ENCODE results near the gene TMEM171.

Gene TMEM171

DNA sequence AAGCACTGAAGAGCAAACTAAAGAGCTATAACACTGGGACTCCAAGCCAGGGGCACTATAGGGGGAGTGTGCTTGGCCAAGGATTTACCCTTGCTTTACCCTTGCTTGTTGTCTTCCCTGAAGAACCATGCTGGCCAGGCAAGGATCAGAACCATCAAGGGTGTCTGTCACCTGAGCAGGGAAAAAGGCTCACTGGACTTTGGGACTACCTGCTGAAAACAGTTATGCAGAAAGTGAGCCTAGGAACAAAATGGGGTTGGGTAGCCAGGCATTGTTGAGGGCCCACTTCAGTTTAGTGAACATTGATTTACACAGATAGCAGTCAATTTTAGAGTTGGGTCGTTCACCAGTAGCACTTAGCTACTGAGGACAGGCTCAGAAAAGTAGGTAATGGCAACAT lies 8.0 kb upstream of the TMEM171 start:
- Mint-ChIP-seq H3K9me3 (no peaks in the 10 kb centered on the region), H3K27me3 (ENCODE audit: low read depth) (peaks cover 42% of the 10 kb centered on the region), H3K4me1 (ENCODE audit: low read depth) (no peaks in the 10 kb centered on the region), H3K36me3 (ENCODE audit: low read depth) (no peaks in the 10 kb centered on the region), H3K27ac (no peak overlapping the region), H3K4me3 (no peak overlapping the region)
- DNase-seq (ENCODE audit: low spot score), result no peak

DNA sequence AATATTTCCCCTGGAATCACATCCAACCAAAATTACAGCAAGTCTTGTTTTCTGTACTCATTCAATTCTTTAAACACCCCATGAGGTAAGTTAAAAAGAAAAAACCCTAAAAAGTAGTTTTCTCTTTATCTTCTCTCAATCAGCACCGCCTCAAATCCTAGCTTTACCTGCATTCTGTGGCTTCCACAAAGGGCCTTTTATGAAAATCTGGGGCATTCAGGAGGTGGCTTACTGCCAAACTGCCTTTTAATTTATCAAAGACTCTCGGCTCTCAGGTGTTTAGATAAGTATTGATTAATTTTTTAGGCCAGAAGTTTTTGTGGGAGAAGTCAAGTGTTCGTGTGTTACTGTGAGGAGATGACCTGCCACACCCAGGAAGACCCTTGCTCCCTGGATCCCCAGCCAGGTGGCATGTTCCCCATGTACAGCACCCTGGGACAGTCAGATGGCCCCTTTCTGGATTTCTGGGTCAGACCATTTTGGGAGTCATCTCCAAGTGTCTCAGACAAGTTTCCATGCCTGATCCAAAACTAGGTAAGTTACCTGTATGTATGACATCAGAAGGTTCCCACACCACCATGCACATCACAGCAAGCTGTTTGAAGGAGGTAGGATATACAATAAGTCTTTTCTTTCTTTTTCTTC lies 6.2 kb upstream of the TMEM171 start:
- Mint-ChIP-seq H3K36me3 (ENCODE audit: low read depth) (no peaks in the 10 kb centered on the region), H3K4me1 (ENCODE audit: low read depth) (no peaks in the 10 kb centered on the region), H3K27me3 (ENCODE audit: low read depth) (peaks cover 55% of the 10 kb centered on the region), H3K27ac (no peak overlapping the region), H3K4me3 (no peak overlapping the region), H3K9me3 (no peaks in the 10 kb centered on the region)
- no peak for DNase-seq (ENCODE audit: low spot score)

DNA sequence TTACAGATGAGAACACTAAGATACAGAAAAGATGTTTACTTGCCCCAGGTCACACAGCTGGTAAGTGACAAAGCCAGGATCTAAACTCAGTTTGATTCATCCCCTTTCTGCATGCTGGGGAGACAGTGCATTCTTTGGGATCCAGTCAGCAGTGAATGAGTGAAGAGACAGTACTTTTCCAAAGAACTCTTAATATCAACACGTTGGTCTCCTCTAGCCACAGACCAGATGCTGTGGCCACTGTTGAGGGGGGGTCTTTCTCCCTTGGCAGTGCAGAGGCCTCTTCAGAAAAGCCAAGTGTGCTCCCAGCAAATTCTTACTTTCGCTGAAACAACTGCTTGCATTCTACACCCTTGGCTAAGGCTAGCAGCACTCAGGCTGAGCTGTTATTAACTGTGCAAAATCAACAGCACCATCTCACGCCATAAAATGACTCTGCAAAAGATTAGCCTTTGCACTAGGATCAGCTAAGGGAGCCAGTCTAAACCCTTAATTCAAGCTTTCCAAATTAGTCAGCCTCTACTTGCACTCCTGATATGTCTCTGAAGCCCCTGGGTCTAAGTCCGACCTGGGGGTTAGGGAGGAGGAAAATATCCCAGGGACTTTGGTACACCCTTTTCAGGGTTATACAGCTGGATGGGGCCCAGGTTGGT lies 4.8 kb upstream of the TMEM171 start:
- Mint-ChIP-seq H3K4me1 (ENCODE audit: low read depth) (no peaks in the 10 kb centered on the region), H3K36me3 (ENCODE audit: low read depth) (no peaks in the 10 kb centered on the region), H3K27me3 (ENCODE audit: low read depth) (peaks cover 56% of the 10 kb centered on the region), H3K27ac (no peak overlapping the region), H3K9me3 (no peaks in the 10 kb centered on the region), H3K4me3 (no peak overlapping the region)
- DNase-seq (ENCODE audit: low spot score), result no peak

DNA sequence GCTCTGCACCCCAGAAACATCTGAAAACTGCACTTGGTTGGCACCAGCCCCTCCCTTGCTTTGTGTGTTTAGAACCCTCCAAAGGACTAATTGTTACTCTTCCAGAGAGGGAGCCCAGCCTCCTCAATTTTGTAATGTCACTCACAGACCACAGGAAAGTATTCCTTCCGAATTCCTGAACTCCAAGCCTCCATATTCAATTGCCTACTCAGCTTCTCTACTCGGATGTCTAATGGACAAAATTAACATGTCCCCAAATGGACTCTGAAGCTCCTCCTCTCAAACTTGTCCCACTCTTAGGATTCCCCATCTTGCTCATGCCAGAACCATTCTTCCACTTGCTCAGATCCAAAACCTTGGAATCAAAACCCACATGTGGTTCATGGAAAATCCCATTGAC lies 3.9 kb upstream of the TMEM171 start:
- DNase-seq (ENCODE audit: low spot score), result no peak
- H3K4me1 Mint-ChIP-seq (ENCODE audit: low read depth), result peaks cover 2% of the 10 kb centered on the region
- H3K36me3 Mint-ChIP-seq (ENCODE audit: low read depth), result no peaks in the 10 kb centered on the region
- no peaks in the 10 kb centered on the region for H3K9me3 Mint-ChIP-seq
- peaks cover 64% of the 10 kb centered on the region for H3K27me3 Mint-ChIP-seq (ENCODE audit: low read depth)
- no peak overlapping the region for H3K27ac Mint-ChIP-seq
- no peak overlapping the region for H3K4me3 Mint-ChIP-seq

DNA sequence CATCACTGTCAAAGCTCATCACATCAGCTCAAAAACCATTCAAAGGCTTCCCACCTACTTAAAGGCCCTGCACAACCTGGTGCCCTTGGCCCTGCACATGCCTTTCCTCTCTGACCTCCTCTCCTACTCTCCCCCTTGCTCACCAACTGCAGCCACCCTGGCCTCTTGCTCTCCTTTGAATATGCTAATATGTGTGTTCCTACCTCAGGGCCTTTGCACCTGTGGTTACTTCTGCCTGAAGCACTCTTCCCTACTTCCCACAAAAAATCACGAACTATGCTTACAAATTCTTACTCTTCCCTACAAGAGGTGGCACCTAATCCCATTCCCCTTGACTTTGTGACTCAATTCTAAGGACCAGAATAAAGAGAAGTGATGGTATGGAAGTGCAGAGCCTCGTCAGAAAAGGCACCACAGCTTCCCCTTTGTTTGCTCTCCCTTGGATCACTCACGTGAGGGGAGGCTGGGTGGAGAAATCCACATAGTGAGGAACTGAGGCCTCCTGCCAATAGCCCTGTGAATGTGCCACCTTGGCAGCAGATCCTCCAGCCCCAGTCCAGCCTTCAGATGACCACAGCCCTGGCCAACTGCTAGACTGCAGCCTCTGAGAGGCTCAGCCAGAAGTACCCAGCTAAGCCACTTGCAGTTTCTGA lies 3.2 kb upstream of the TMEM171 start:
- no peaks in the 10 kb centered on the region for H3K36me3 Mint-ChIP-seq (ENCODE audit: low read depth)
- H3K4me1 Mint-ChIP-seq (ENCODE audit: low read depth), result peaks cover 2% of the 10 kb centered on the region
- peaks cover 69% of the 10 kb centered on the region for H3K27me3 Mint-ChIP-seq (ENCODE audit: low read depth)
- DNase-seq (ENCODE audit: low spot score), result no peak
- H3K4me3 Mint-ChIP-seq, result no peak overlapping the region
- H3K9me3 Mint-ChIP-seq, result no peaks in the 10 kb centered on the region
- H3K27ac Mint-ChIP-seq, result no peak overlapping the region

DNA sequence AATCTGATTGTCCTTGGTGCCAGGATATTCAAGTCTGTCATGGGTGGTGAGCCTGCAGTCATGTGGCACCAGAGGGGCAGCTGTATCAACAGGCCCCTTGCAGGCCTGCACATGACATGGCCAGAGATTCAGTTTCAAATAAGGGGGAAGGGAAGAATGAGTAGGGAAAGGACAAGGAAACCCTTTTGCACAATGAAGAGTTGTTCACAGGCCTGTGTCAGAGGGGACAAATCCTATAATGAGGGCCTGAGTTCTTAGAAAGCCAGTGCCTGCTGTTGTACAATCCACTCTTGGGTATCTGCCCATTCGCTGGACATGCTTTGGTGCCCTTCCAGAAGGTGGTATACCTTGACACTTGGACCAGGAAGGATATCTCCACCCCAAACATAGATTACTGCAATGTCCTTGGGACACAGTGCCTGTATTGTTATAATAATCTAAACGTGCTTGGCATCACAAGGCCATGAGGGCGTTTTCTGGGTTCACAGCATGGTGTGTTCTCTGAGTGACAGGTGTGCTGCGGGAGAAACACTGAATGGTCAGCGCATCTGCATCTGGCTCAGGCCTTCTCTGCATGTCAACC lies 1.9 kb upstream of the TMEM171 start:
- Mint-ChIP-seq H3K27me3 (ENCODE audit: low read depth) (peaks cover 62% of the 10 kb centered on the region), H3K4me3 (no peak overlapping the region), H3K36me3 (ENCODE audit: low read depth) (no peaks in the 10 kb centered on the region), H3K9me3 (no peaks in the 10 kb centered on the region), H3K27ac (no peak overlapping the region), H3K4me1 (ENCODE audit: low read depth) (peaks cover 2% of the 10 kb centered on the region)
- DNase-seq (ENCODE audit: low spot score), result no peak

DNA sequence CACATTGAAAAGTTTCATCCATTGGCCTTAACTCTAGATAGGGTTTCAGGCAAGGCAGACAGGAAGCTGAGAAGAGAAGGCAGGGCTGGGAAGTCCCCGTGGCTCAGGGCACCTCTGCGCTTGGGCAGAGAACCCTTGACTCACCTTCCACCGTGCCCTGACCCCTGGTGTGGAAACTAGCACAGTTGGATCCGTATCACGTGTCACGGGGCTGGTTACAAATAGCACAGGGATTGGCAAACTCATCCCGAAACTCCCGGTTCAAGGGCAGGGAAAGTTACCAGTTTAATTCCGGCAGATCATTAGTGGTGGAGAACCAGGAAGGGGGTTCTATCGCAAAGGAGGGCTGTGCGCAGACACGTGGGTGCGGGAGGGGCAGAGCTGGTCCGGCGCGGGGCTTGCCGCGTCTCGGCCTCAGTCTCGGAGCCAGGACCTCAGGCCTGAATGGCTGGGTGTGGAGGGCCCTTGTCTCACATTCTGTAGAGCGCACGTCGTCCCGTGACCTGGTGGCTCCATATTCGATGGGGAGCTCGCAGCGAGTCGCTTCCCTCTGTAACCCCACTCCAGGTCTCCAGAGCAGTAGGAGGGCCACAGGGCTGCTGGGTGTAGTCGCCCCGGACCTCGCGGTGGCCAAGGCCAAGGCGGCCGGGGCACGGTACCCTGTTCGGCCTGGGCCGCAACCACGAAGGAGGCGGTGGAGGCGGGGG lies 771 bp upstream of the TMEM171 start:
- peak overlapping the region; percentile 27 for H3K4me3 Mint-ChIP-seq
- H3K4me1 Mint-ChIP-seq (ENCODE audit: low read depth), result peaks cover 2% of the 10 kb centered on the region
- H3K9me3 Mint-ChIP-seq, result no peaks in the 10 kb centered on the region
- DNase-seq (ENCODE audit: low spot score), result no peak
- no peak overlapping the region for H3K27ac Mint-ChIP-seq
- H3K27me3 Mint-ChIP-seq (ENCODE audit: low read depth), result peaks cover 65% of the 10 kb centered on the region
- H3K36me3 Mint-ChIP-seq (ENCODE audit: low read depth), result no peaks in the 10 kb centered on the region

DNA sequence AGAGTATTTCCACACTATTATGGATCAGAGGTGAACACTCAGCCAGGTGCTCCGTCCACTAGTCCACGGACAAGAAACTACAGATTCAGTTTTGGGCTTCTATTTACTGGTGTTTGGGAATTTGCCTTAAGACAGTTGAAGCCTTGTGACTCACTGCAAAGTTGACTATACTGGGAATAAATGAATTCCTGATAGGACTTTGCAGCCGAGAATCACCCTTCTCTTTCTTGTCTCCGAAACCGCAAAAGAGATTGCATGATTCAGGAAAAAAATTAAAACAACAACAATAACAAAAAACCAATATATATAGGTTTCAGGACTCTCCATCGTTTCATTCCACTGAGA lies 716 bp downstream of the TMEM171 start:
- Mint-ChIP-seq H3K4me1 (ENCODE audit: low read depth) (peaks cover 2% of the 10 kb centered on the region), H3K36me3 (ENCODE audit: low read depth) (no peaks in the 10 kb centered on the region), H3K9me3 (no peaks in the 10 kb centered on the region), H3K27ac (no peak overlapping the region), H3K27me3 (ENCODE audit: low read depth) (peaks cover 71% of the 10 kb centered on the region), H3K4me3 (no peak overlapping the region)
- no peak for DNase-seq (ENCODE audit: low spot score)

DNA sequence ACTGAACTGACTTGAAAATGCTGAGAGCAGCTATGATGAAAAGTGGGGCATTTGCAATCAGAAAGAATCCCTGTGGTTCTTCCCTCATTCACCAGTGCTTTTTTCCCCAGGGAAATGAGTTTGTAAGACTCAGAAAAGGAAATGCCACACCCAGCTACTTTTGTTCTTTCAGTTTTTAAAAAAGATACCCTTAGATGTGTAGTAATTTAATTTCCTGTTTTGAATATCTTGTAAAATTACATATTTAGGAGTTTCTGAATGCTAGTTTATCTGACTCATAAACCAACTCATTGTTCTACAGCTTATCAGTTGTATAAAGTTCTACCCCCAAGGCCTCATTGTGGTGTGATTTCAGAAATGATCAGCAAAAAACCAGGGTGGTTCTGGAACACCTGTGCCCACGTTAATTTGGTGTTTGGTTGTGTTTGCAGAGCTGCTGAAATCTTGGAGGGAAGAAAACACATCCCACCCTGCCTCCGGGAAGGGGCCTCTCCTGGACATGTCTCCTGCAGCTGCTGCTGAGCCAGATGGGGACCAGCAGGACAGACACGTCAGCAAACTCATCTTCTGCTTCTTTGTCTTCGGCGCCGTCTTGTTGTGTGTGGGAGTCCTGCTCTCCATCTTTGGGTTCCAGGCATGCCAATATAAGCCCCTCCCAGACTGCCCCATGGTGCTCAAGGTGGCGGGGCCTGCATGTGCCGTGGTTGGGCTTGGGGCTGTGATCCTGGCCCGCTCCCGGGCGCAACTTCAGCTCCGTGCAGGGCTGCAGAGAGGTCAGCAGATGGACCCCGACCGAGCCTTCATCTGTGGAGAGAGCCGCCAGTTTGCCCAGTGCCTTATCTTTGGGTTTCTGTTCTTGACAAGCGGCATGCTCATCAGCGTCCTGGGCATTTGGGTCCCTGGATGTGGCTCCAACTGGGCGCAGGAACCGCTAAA lies 2.8 kb downstream of the TMEM171 start:
- no peaks in the 10 kb centered on the region for H3K9me3 Mint-ChIP-seq
- peaks cover 62% of the 10 kb centered on the region for H3K27me3 Mint-ChIP-seq (ENCODE audit: low read depth)
- no peak overlapping the region for H3K27ac Mint-ChIP-seq
- H3K4me1 Mint-ChIP-seq (ENCODE audit: low read depth), result peaks cover 2% of the 10 kb centered on the region
- no peak for DNase-seq (ENCODE audit: low spot score)
- no peak overlapping the region for H3K4me3 Mint-ChIP-seq
- no peaks in the 10 kb centered on the region for H3K36me3 Mint-ChIP-seq (ENCODE audit: low read depth)

DNA sequence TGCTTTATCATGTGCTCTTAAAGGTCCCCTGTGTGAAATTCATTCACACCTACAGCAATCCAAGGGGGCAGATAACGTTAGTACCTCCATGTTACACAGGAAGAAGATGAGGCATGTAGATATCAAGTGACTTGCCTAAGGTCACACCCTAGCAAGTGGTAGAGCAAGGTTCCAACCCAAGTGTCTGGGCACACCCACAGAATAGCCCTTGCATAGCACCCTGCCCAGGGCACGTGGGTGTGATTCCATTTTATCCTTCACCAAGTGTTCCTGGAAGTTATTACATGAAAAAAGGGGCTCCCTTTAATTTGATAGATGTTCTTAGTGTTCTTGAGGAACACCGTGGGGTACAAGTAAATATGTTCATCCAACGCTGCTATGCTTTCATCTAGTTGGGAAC lies 4.9 kb downstream of the TMEM171 start:
- no peaks in the 10 kb centered on the region for H3K9me3 Mint-ChIP-seq
- H3K4me3 Mint-ChIP-seq, result no peak overlapping the region
- H3K27me3 Mint-ChIP-seq (ENCODE audit: low read depth), result peaks cover 54% of the 10 kb centered on the region
- no peak overlapping the region for H3K27ac Mint-ChIP-seq
- H3K4me1 Mint-ChIP-seq (ENCODE audit: low read depth), result peaks cover 2% of the 10 kb centered on the region
- H3K36me3 Mint-ChIP-seq (ENCODE audit: low read depth), result no peaks in the 10 kb centered on the region
- no peak for DNase-seq (ENCODE audit: low spot score)

DNA sequence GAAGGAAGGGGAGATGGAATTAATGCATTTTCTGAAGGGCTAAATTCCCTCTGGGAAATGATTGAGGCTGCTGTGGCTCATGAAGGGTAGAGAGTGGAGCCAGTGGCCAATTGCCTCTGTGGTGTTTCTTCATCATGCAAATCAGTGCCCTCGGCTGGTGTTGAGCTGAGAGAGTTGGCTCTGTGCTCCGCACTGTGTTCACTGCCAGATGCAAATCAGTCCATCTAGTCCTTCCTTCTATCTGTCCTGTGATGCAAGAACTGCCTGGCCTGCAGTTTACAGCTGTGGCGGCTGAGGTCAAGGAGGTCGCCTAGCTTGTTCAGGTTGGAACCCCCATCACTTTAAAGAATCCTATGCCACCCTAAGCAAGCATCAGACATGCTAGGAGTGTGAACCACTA lies 6.0 kb downstream of the TMEM171 start:
- no peak for DNase-seq (ENCODE audit: low spot score)
- Mint-ChIP-seq H3K36me3 (ENCODE audit: low read depth) (no peaks in the 10 kb centered on the region), H3K4me3 (no peak overlapping the region), H3K9me3 (no peaks in the 10 kb centered on the region), H3K4me1 (ENCODE audit: low read depth) (no peaks in the 10 kb centered on the region), H3K27me3 (ENCODE audit: low read depth) (peaks cover 54% of the 10 kb centered on the region), H3K27ac (no peak overlapping the region)

DNA sequence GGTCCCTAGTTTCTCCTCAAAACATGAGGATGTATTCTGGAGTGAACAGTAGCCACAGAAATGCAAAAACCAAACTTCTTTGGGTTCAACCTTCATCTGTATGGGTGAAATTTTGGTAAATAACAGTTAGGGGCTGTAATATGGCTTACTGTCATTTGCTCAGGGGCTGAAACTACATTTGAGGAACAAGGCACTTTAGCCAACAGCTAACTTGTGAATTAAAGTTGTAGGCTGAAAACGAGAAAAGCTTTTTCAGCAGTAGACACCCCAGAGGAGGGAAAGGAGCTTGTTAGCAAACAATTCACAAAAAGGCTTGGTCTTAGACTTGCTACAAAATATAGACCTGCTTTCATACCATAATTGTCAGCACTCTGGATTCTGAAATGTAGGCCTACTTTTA lies 6.6 kb downstream of the TMEM171 start:
- H3K4me3 Mint-ChIP-seq, result no peak overlapping the region
- H3K36me3 Mint-ChIP-seq (ENCODE audit: low read depth), result no peaks in the 10 kb centered on the region
- no peaks in the 10 kb centered on the region for H3K9me3 Mint-ChIP-seq
- peaks cover 52% of the 10 kb centered on the region for H3K27me3 Mint-ChIP-seq (ENCODE audit: low read depth)
- no peak overlapping the region for H3K27ac Mint-ChIP-seq
- no peaks in the 10 kb centered on the region for H3K4me1 Mint-ChIP-seq (ENCODE audit: low read depth)
- no peak for DNase-seq (ENCODE audit: low spot score)

DNA sequence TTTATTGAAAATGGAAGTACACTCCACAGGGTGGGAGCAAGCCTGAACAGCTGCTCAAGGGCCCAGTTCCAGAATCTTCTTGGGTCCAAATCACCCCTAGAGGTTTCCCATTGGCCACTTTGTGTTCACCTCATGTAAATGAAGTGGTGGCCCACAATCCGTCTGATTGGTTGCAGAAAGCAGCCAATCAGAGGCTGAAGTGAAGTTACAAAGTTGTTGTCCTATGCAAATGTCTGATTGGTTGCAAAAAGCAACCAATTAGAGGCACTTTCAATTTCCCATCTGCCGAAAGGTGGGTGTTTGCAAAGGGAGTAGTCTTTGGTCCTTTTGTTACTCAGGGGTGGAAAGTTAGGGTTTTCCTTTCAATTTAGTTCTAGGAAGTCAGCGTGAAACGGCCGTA lies 8.8 kb downstream of the TMEM171 start:
- no peaks in the 10 kb centered on the region for H3K9me3 Mint-ChIP-seq
- H3K27me3 Mint-ChIP-seq (ENCODE audit: low read depth), result peaks cover 56% of the 10 kb centered on the region
- H3K36me3 Mint-ChIP-seq (ENCODE audit: low read depth), result no peaks in the 10 kb centered on the region
- DNase-seq (ENCODE audit: low spot score), result no peak
- H3K27ac Mint-ChIP-seq, result no peak overlapping the region
- H3K4me3 Mint-ChIP-seq, result no peak overlapping the region
- no peaks in the 10 kb centered on the region for H3K4me1 Mint-ChIP-seq (ENCODE audit: low read depth)

Data from T-helper 2 cell treated with Interferon-gamma antibody and Interleukin-4, amounts not matched to agents 5 μg/mL and 100 μg/mL, for 36 hours (primary cell).